K562 (cell line): Measurements from ENCODE around the gene CAMK1D. TPM values are rescaled to one million over a fixed set of nuclear protein-coding genes. Genes with fewer than 3 reads are reported as not detected.

Experiments
- ATAC-seq: fragments of 200-7000 bp; cut with Tn5 transposase; 3 replicates; pipeline ENCODE4 v1.9.1; 2020; ENCODE audit warnings: moderate library complexity
- BruUV-seq: library from RNA; stranded (reverse); fragments of 400-500 nt; replicated peaks from 2 replicates; lab custom pipeline; 2021; lab: Mats Ljungman, UMichigan
- CTCF ChIA-PET: fragments of 300-600 bp; formaldehyde crosslinking; extraction: SDS; loops from one replicate; lab custom pipeline; 2021; ENCODE audit warnings: low intra/inter-chr PET ratio; lab: Yijun Ruan, JAX
- POLR2A ChIA-PET: fragments of 300-600, 350-650 bp; sonication (Branson Sonifier 250); formaldehyde crosslinking; extraction: SDS; loops from one replicate; lab custom pipeline; 2021; ENCODE audit warnings: antibody characterized with exemption, inconsistent platforms; lab: Yijun Ruan, JAX
- DNase-seq, 4 experiments: peaks; one replicate each; pipeline versions ENCODE4 v3.0.0 to v3.0.0-alpha.2; 2011 to 2018; ENCODE audit warnings: low spot score in 3 of 4, mixed read lengths in 3 of 4; ENCODE audit errors: extremely low read depth in 1 of 4
- FAIRE-seq: peaks from 2 replicates; lab custom pipeline; 2011; peaks lifted over from hg19 to GRCh38; lab: Jason Lieb, UNC
- H2AFZ ChIP-seq: 2 replicates; pipeline ENCODE4 v1.6.0; 2011; ENCODE audit warnings: low read depth, low read length, control low read depth, inconsistent platforms
- H3K27ac ChIP-seq: fragments of 200-600 bp; 3 replicates; pipeline ENCODE4 v1.8.0; 2011; ENCODE audit warnings: low read depth, mild to moderate bottlenecking, control low read depth, inconsistent platforms, low read length, moderate library complexity, mixed read lengths; ENCODE audit errors: extremely low read depth
- H3K27me3 ChIP-seq, 2 experiments: fragments of 300-600 bp in 1 of 2; 2 replicates in 1 of 2; 3 replicates in 1 of 2; pipeline versions ENCODE4 v1.6.0 to v1.8.0; 2011; ENCODE audit warnings: inconsistent platforms in 2 of 2, low read length in 2 of 2, mild to moderate bottlenecking in 1 of 2, mixed read lengths in 1 of 2, moderate library complexity in 1 of 2; ENCODE audit not compliant: control insufficient read depth in 2 of 2, insufficient read depth in 2 of 2
- H3K36me3 ChIP-seq: fragments of 300-600 bp; 3 replicates; pipeline ENCODE4 v1.8.0; 2011; ENCODE audit warnings: mild to moderate bottlenecking, low read length, inconsistent platforms; ENCODE audit not compliant: control insufficient read depth, insufficient read depth
- H3K4me1 ChIP-seq, 2 experiments: fragments of 200-600 bp in 1 of 2; replicated peaks in 1 of 2; 2 replicates in 1 of 2; 3 replicates in 1 of 2; pipeline versions ENCODE4 v1.5.1 to v1.8.0; 2011; ENCODE audit warnings: inconsistent platforms in 2 of 2, low read length in 2 of 2, mild to moderate bottlenecking in 1 of 2, mixed read lengths in 1 of 2, moderate library complexity in 1 of 2; ENCODE audit not compliant: control insufficient read depth in 2 of 2, insufficient read depth in 2 of 2
- H3K4me2 ChIP-seq: 2 replicates; pipeline ENCODE4 v1.6.1; 2011; ENCODE audit warnings: low read length, control low read depth, inconsistent platforms, mixed read lengths; ENCODE audit not compliant: insufficient read depth
- H3K4me3 ChIP-seq: fragments of 200-600 bp; sonication (generic), shearing (Covaris generic); 2 replicates; pipeline ENCODE4 v1.5.1; 2016; ENCODE audit warnings: control low read depth, inconsistent platforms
- H3K79me2 ChIP-seq: fragments of 200-600 bp; 3 replicates; pipeline ENCODE4 v1.8.0; 2011; ENCODE audit warnings: low read length, inconsistent platforms; ENCODE audit not compliant: control insufficient read depth, insufficient read depth
- H3K9ac ChIP-seq, 2 experiments: 2 replicates each; pipeline versions ENCODE4 v1.6.0 to v1.6.1; 2011; ENCODE audit warnings: low read depth in 2 of 2, low read length in 2 of 2, control low read depth in 1 of 2, inconsistent platforms in 1 of 2, mild to moderate bottlenecking in 1 of 2, mixed read lengths in 1 of 2; ENCODE audit not compliant: insufficient read depth in 1 of 2
- H3K9me1 ChIP-seq: one replicate; pipeline ENCODE4 v1.6.0; 2011; ENCODE audit warnings: inconsistent platforms, mild to moderate bottlenecking, low read length, moderate library complexity; ENCODE audit not compliant: control insufficient read depth, insufficient read depth
- H3K9me3 ChIP-seq: replicated peaks from 2 replicates; pipeline ENCODE4 v1.5.1; 2011; ENCODE audit warnings: low read depth, low read length, inconsistent platforms; ENCODE audit not compliant: control insufficient read depth, insufficient read depth
- H4K20me1 ChIP-seq: replicated peaks from 2 replicates; pipeline ENCODE4 v1.6.1; 2011; ENCODE audit warnings: low read length, inconsistent platforms, mixed read lengths; ENCODE audit not compliant: control insufficient read depth, insufficient read depth
- CCAR2 ChIP-seq: fragments of 200-400 bp; formaldehyde crosslinking; IDR thresholded peaks from 2 replicates; pipeline ENCODE4 v1.6.1; 2017; ENCODE audit warnings: mild to moderate bottlenecking, low read depth, low read length
- GTF2F1 ChIP-seq: IDR thresholded peaks from 2 replicates; pipeline ENCODE4 v1.6.1; 2011; ENCODE audit warnings: low read depth, low read length, improper control_type of control experiment
- KLF13 ChIP-seq: fragments of 450-650 bp; IDR thresholded peaks from 2 replicates; pipeline ENCODE4 v1.6.1; 2016; ENCODE audit warnings: missing genetic modification characterization, low read depth, mild to moderate bottlenecking, missing compliant biosample characterization, moderate library complexity, borderline replicate concordance
- LARP7 ChIP-seq: fragments of 450-650 bp; IDR thresholded peaks from 2 replicates; pipeline ENCODE4 v1.6.1; 2016
- MAX ChIP-seq: sonication (generic); formaldehyde crosslinking; IDR thresholded peaks from 2 replicates; pipeline ENCODE4 v1.9.0; 2022; ENCODE audit warnings: mild to moderate bottlenecking, missing genetic modification reagents
- NCOA2 ChIP-seq, 2 experiments: fragments of 450-650 bp; IDR thresholded peaks; 2 replicates each; pipeline ENCODE4 v1.6.1; 2018; ENCODE audit warnings: mild to moderate bottlenecking in 2 of 2, moderate library complexity in 1 of 2; ENCODE audit not compliant: partially characterized antibody in 2 of 2
- PHF8 ChIP-seq: fragments of 200-600 bp; sonication (generic); IDR thresholded peaks from 2 replicates; pipeline ENCODE4 v1.6.1; 2012; ENCODE audit warnings: mixed run types, mild to moderate bottlenecking, inconsistent platforms, low read length, moderate library complexity, borderline replicate concordance
- PRDM10 ChIP-seq: fragments of 450-650 bp; IDR thresholded peaks from 2 replicates; pipeline ENCODE4 v1.6.1; 2018; ENCODE audit not compliant: partially characterized antibody
- RBM25 ChIP-seq: fragments of 200-400 bp; formaldehyde crosslinking; IDR thresholded peaks from 2 replicates; pipeline ENCODE4 v1.6.1; 2018; ENCODE audit warnings: low read length, low read depth, moderate library complexity; ENCODE audit not compliant: severe bottlenecking
- RFX5 ChIP-seq: IDR thresholded peaks from 2 replicates; pipeline ENCODE4 v1.6.1; 2011; ENCODE audit warnings: low read depth, mild to moderate bottlenecking, improper control_type of control experiment, low read length
- SOX6 ChIP-seq: fragments of 450-650 bp; IDR thresholded peaks from 2 replicates; pipeline ENCODE4 v1.6.1; 2014; ENCODE audit warnings: mild to moderate bottlenecking
- SP2 ChIP-seq: IDR thresholded peaks from 2 replicates; pipeline ENCODE4 v1.6.1; 2011; ENCODE audit warnings: mild to moderate bottlenecking, low read depth, low read length, moderate library complexity; ENCODE audit not compliant: poor library complexity, severe bottlenecking; ENCODE audit errors: extremely low read depth
- TOE1 ChIP-seq, 2 experiments: fragments of 450-650 bp in 1 of 2; sonication (generic) in 1 of 2; formaldehyde crosslinking in 1 of 2; IDR thresholded peaks; 2 replicates each; pipeline versions ENCODE4 v1.7.1 to v1.8.0; 2016 to 2022; ENCODE audit warnings: borderline replicate concordance in 2 of 2, mild to moderate bottlenecking in 2 of 2, antibody characterized with exemption in 1 of 2, inconsistent platforms in 1 of 2, low read depth in 1 of 2, missing genetic modification reagents in 1 of 2, moderate library complexity in 1 of 2
- WGBS: fragments of 100-300 bp; shearing (Covaris generic); methylation state at CpG from one replicate; pipeline ENCODE4 v1.1.6; 2016; ENCODE audit warnings: low coverage, mixed read lengths; ENCODE audit not compliant: insufficient coverage; ENCODE audit errors: missing lambda C conversion rate; 5-methylcytosine and 5-hydroxymethylcytosine counted together
- in situ Hi-C: fragments of 300-500 bp; cut with MboI; formaldehyde crosslinking; loops from 4 replicates; pipeline ENCODE4 v1.15.0; 2018; ENCODE audit warnings: inconsistent platforms, mixed read lengths
- intact Hi-C: fragments of 100-400 bp; cut with micrococcal nuclease; formaldehyde crosslinking; loops from 2 replicates; pipeline ENCODE4 v1.14.2; 2022
- polyA plus RNA-seq, 8 experiments: library from polyadenylated mRNA; depleted of rRNA in 4 of 8; stranded (reverse) in 5 of 8; unstranded in 3 of 8; fragments of >200 nt; fragmentation: Nextera tagmentation in 2 of 8; fragmentation: Illumina TruSeq in 1 of 8; extraction: Ambion mirVana in 2 of 8; extraction: Trizol in 1 of 8; gene quantifications; 2 replicates each; pipeline versions ENCODE4 v1.2.1 to v1.2.3, GENCODE V29; 2011 to 2014; ENCODE audit warnings: inconsistent platforms in 1 of 8, missing spikeins in 1 of 8
- total RNA-seq, 7 experiments: library from RNA; depleted of rRNA in 6 of 7; stranded (reverse); fragments of >200 nt in 6 of 7; fragmentation: Illumina TruSeq in 2 of 7; extraction: Trizol in 2 of 7; gene quantifications; 2 replicates each; pipeline versions ENCODE4 v1.2.1 to v1.2.3, GENCODE V29; 2011 to 2021; ENCODE audit warnings: low replicate concordance in 1 of 7

The CAMK1D gene
- total and polyA plus RNA-seq, 9 of the 15 experiments (the other 6 are each of a cell fraction or from before 2014, with no cell fraction given), result 0.12 to 0.24 (median 0.20) TPM; not detected in 5

GRCh38 chr10:12539350-12540164 lies 190.2 kb downstream of the CAMK1D start (continued):
- TF ChIP-seq TOE1 (IDR thresholded peaks at IDR 0.05; ENCODE audit: borderline replicate concordance) (no peak), TOE1 (CRISPR knock-in tag; IDR thresholded peaks at IDR 0.05; ENCODE audit: borderline replicate concordance, low read depth) (no peak), CCAR2 (no peak), SP2 (no peak), PHF8 (no peak), RBM25 (no peak), NCOA2 (IDR thresholded peaks at IDR 0.05; ENCODE audit: partially characterized antibody in 2 of 2) (no peak)

- ChIA-PET POLR2A (no interaction called here), CTCF (no interaction called here)
- no TSS peak for BruUV-seq
- Histone ChIP-seq H2AFZ (no peak overlapping the region), H3K9ac (no peak overlapping the region), H3K4me1 (no peaks in the 10 kb centered on the region), H3K27me3 (peaks cover 15 to 23% of the 10 kb centered on the region in 2 experiments), H3K79me2 (no peaks in the 10 kb centered on the region), H3K4me3 (no peak overlapping the region), H3K4me2 (no peak overlapping the region), H3K27ac (no peak overlapping the region), H4K20me1 (no peaks in the 10 kb centered on the region), H3K36me3 (no peaks in the 10 kb centered on the region), H3K9me1 (no peaks in the 10 kb centered on the region), H3K9me3 (no peaks in the 10 kb centered on the region)
- in situ Hi-C loops, result no loop called here
- DNase-seq (no peak), FAIRE-seq (no peak), ATAC-seq (no peak)
- intact Hi-C loops, result no loop called here
- 0% methylated on average over 4 of the region's 4 CpGs for WGBS
- TF ChIP-seq GTF2F1 (no peak), PRDM10 (no peak), RFX5 (no peak), SOX6 (no peak), LARP7 (no peak), KLF13 (tag) (no peak), MAX (CRISPR knock-in tag) (no peak)
Observed at GRCh38 chr10:12540341-12540781, 191.0 kb downstream of the CAMK1D start.
